GM23338 (cell line): Measurements from ENCODE around the gene LARP1B. TPM values are rescaled to one million over a fixed set of nuclear protein-coding genes. Genes with fewer than 3 reads are reported as not detected.

Source experiments
- ATAC-seq: fragments of 200-7000 bp; cut with Tn5 transposase; 3 replicates; pipeline ENCODE4 v1.9.1; 2020
- DNase-seq: peaks from one replicate; pipeline ENCODE4 v3.0.0-alpha.2; 2015; ENCODE audit warnings: low spot score
- H2AFZ ChIP-seq: fragments of 200-600 bp; sonication (generic); 2 replicates; pipeline ENCODE4 v1.8.0; 2016; ENCODE audit warnings: antibody characterized with exemption, mild to moderate bottlenecking, moderate library complexity
- H3F3A ChIP-seq: fragments of 200-600 bp; sonication (generic); replicated peaks from 2 replicates; pipeline ENCODE4 v1.8.0; 2017; ENCODE audit warnings: antibody characterized with exemption, mixed run types, low read depth
- H3K27ac ChIP-seq: fragments of 200-600 bp; sonication (generic); 2 replicates; pipeline ENCODE4 v1.6.1; 2016; ENCODE audit warnings: low read depth
- H3K27me3 ChIP-seq: fragments of 200-600 bp; sonication (generic); 2 replicates; pipeline ENCODE4 v1.8.0; 2016; ENCODE audit warnings: mild to moderate bottlenecking, mixed run types, moderate library complexity; ENCODE audit not compliant: insufficient read depth
- H3K36me3 ChIP-seq: fragments of 200-600 bp; sonication (generic); 2 replicates; pipeline ENCODE4 v1.8.0; 2016; ENCODE audit warnings: mild to moderate bottlenecking; ENCODE audit not compliant: insufficient read depth
- H3K4me1 ChIP-seq: fragments of 200-600 bp; sonication (generic); 2 replicates; pipeline ENCODE4 v1.8.0; 2016; ENCODE audit warnings: mild to moderate bottlenecking, moderate library complexity; ENCODE audit not compliant: insufficient read depth
- H3K4me2 ChIP-seq: fragments of 200-600 bp; sonication (generic); 2 replicates; pipeline ENCODE4 v1.7.1; 2017; ENCODE audit warnings: mixed run types
- H3K4me3 ChIP-seq: fragments of 200-600 bp; sonication (generic); 2 replicates; pipeline ENCODE4 v1.6.1; 2016; ENCODE audit warnings: mixed run types
- H3K79me2 ChIP-seq: fragments of 200-600 bp; sonication (generic); replicated peaks from 2 replicates; pipeline ENCODE4 v1.8.0; 2017; ENCODE audit warnings: mild to moderate bottlenecking; ENCODE audit not compliant: insufficient read depth
- H3K9me2 ChIP-seq: fragments of 200-600 bp; sonication (generic); 2 replicates; pipeline ENCODE4 v1.8.0; 2017; ENCODE audit not compliant: insufficient read depth
- H4K20me1 ChIP-seq: fragments of 200-600 bp; sonication (generic); replicated peaks from 2 replicates; pipeline ENCODE4 v1.8.0; 2017; ENCODE audit warnings: mild to moderate bottlenecking; ENCODE audit not compliant: insufficient read depth
- H3K27ac Mint-ChIP-seq: 2 replicates; pipeline ENCODE4 v1.8.0; 2020; ENCODE audit warnings: inconsistent platforms, mild to moderate bottlenecking, moderate library complexity, mixed read lengths
- H3K27me3 Mint-ChIP-seq: 3 replicates; pipeline ENCODE4 v1.8.0; 2022; ENCODE audit warnings: low read depth, mild to moderate bottlenecking, moderate library complexity, mixed read lengths, inconsistent platforms; ENCODE audit not compliant: insufficient read depth, poor library complexity
- H3K36me3 Mint-ChIP-seq: 3 replicates; pipeline ENCODE4 v1.8.0; 2021; ENCODE audit warnings: low read depth, mild to moderate bottlenecking, inconsistent platforms, moderate library complexity, mixed read lengths
- H3K4me1 Mint-ChIP-seq: 3 replicates; pipeline ENCODE4 v1.8.0; 2020; ENCODE audit warnings: mild to moderate bottlenecking, inconsistent platforms, mixed read lengths
- H3K4me3 Mint-ChIP-seq: 3 replicates; pipeline ENCODE4 v1.8.0; 2021; ENCODE audit warnings: moderate library complexity, mild to moderate bottlenecking, inconsistent platforms, mixed read lengths
- H3K9me3 Mint-ChIP-seq: 3 replicates; pipeline ENCODE4 v1.8.0; 2020; ENCODE audit warnings: moderate library complexity, mild to moderate bottlenecking, inconsistent platforms, mixed read lengths
- CREB1 ChIP-seq: fragments of 250-450 bp; sonication (Bioruptor Pico); IDR thresholded peaks from 2 replicates; pipeline ENCODE4 v1.5.0; 2020; ENCODE audit warnings: low read depth, mild to moderate bottlenecking, moderate library complexity
- EZH2 ChIP-seq: fragments of 200-600 bp; sonication (generic); IDR thresholded peaks from one replicate; pipeline ENCODE4 v1.8.0; 2017; ENCODE audit warnings: antibody characterized with exemption, mild to moderate bottlenecking, low read depth; ENCODE audit not compliant: unreplicated experiment
- EZH2phosphoT487 ChIP-seq: fragments of 200-600 bp; sonication (generic); IDR thresholded peaks from one replicate; pipeline ENCODE4 v1.8.1; 2018; ENCODE audit warnings: antibody characterized with exemption; ENCODE audit not compliant: unreplicated experiment
- JUNB ChIP-seq: IDR thresholded peaks from one replicate; pipeline ENCODE4 v1.6.1; 2016; ENCODE audit warnings: antibody characterized with exemption; ENCODE audit not compliant: unreplicated experiment
- NANOG ChIP-seq: IDR thresholded peaks from 2 replicates; pipeline ENCODE4 v1.6.1; 2016; ENCODE audit warnings: antibody characterized with exemption, borderline replicate concordance
- POLR2AphosphoS5 ChIP-seq: IDR thresholded peaks from 2 replicates; pipeline ENCODE4 v1.6.1; 2016; ENCODE audit warnings: antibody characterized with exemption, low read depth
- STAT1 ChIP-seq: IDR thresholded peaks from one replicate; pipeline ENCODE4 v1.6.1; 2016; ENCODE audit warnings: antibody characterized with exemption; ENCODE audit not compliant: unreplicated experiment
- ZNF114 ChIP-seq: fragments of 250-450 bp; sonication (Bioruptor Pico); IDR thresholded peaks from 2 replicates; pipeline ENCODE4 v1.5.0; 2020; ENCODE audit warnings: mild to moderate bottlenecking, moderate library complexity
- ZNF331 ChIP-seq: fragments of 250-450 bp; sonication (Bioruptor Pico); IDR thresholded peaks from 2 replicates; pipeline ENCODE4 v1.5.0; 2020; ENCODE audit warnings: low read depth, mild to moderate bottlenecking, moderate library complexity
- polyA plus RNA-seq: library from polyadenylated mRNA; unstranded; fragments of >200 nt; fragmentation: Nextera tagmentation; extraction: Ambion mirVana; gene quantifications from 2 replicates; pipeline ENCODE4 v1.2.1, GENCODE V29; 2016
- total RNA-seq: library from RNA; depleted of rRNA; stranded (reverse); fragments of >200 nt; shearing (Covaris generic); gene quantifications from 2 replicates; pipeline ENCODE4 v1.2.3, GENCODE V29; 2014
- TF ChIP-seq, protein P1 (sequence below), 2 experiments: fragments of 200-600 bp in 1 of 2; sonication (generic) in 1 of 2; conservative IDR thresholded peaks; 2 replicates each; pipeline versions ENCODE4 v1.5.1 to v1.6.1; 2016 to 2017; ENCODE audit warnings: antibody characterized with exemption in 2 of 2, low read depth in 2 of 2, mild to moderate bottlenecking in 2 of 2, moderate library complexity in 1 of 2
- TF ChIP-seq, protein P2 (sequence below): IDR thresholded peaks from 2 replicates; pipeline ENCODE4 v1.6.1; 2016; ENCODE audit warnings: antibody characterized with exemption
- TF ChIP-seq, protein P3 (sequence below): fragments of 250-450 bp; sonication (Bioruptor Pico); IDR thresholded peaks from 2 replicates; pipeline ENCODE4 v1.5.0; 2020; ENCODE audit warnings: mild to moderate bottlenecking, moderate library complexity
- TF ChIP-seq, protein P4 (sequence below): IDR thresholded peaks from one replicate; pipeline ENCODE4 v1.6.1; 2018; ENCODE audit warnings: antibody characterized with exemption; ENCODE audit not compliant: unreplicated experiment

LARP1B gene
- total and polyA plus RNA-seq, 2 experiments from 2014 or later, result 42.5 to 45.4 TPM

DNA sequence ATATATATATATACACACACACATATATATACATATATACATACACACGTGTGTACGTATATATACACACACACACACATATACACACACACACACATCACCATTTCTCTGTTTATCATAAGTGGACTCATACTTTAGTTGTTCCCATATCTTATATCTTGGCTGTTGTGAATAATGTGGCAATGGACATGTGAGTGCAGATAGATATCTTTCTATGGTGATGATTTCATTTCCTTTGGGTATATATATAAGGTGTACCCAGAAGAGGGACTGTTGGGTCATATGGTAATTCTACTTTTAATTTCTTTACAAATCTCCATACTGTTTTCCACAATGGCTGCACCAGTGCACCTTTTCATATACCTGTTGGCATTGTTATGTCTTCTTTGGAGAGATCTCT is 105.9 kb downstream of the LARP1B start:
- TF ChIP-seq STAT1 (no peak), JUNB (no peak), NANOG (no peak), EZH2phosphoT487 (no peak), CREB1 (CRISPR knock-in tag) (no peak), ZNF331 (no peak), EZH2 (no peak), ZNF114 (CRISPR knock-in tag) (no peak), POLR2AphosphoS5 (no peak)
- TF ChIP-seq, protein P1, sequence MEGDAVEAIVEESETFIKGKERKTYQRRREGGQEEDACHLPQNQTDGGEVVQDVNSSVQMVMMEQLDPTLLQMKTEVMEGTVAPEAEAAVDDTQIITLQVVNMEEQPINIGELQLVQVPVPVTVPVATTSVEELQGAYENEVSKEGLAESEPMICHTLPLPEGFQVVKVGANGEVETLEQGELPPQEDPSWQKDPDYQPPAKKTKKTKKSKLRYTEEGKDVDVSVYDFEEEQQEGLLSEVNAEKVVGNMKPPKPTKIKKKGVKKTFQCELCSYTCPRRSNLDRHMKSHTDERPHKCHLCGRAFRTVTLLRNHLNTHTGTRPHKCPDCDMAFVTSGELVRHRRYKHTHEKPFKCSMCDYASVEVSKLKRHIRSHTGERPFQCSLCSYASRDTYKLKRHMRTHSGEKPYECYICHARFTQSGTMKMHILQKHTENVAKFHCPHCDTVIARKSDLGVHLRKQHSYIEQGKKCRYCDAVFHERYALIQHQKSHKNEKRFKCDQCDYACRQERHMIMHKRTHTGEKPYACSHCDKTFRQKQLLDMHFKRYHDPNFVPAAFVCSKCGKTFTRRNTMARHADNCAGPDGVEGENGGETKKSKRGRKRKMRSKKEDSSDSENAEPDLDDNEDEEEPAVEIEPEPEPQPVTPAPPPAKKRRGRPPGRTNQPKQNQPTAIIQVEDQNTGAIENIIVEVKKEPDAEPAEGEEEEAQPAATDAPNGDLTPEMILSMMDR (conservative IDR thresholded peaks at IDR 0.05; ENCODE audit: low read depth in 2 of 2), result no peak
- TF ChIP-seq, protein P2, sequence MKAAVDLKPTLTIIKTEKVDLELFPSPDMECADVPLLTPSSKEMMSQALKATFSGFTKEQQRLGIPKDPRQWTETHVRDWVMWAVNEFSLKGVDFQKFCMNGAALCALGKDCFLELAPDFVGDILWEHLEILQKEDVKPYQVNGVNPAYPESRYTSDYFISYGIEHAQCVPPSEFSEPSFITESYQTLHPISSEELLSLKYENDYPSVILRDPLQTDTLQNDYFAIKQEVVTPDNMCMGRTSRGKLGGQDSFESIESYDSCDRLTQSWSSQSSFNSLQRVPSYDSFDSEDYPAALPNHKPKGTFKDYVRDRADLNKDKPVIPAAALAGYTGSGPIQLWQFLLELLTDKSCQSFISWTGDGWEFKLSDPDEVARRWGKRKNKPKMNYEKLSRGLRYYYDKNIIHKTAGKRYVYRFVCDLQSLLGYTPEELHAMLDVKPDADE, result no peak
- TF ChIP-seq, protein P3, sequence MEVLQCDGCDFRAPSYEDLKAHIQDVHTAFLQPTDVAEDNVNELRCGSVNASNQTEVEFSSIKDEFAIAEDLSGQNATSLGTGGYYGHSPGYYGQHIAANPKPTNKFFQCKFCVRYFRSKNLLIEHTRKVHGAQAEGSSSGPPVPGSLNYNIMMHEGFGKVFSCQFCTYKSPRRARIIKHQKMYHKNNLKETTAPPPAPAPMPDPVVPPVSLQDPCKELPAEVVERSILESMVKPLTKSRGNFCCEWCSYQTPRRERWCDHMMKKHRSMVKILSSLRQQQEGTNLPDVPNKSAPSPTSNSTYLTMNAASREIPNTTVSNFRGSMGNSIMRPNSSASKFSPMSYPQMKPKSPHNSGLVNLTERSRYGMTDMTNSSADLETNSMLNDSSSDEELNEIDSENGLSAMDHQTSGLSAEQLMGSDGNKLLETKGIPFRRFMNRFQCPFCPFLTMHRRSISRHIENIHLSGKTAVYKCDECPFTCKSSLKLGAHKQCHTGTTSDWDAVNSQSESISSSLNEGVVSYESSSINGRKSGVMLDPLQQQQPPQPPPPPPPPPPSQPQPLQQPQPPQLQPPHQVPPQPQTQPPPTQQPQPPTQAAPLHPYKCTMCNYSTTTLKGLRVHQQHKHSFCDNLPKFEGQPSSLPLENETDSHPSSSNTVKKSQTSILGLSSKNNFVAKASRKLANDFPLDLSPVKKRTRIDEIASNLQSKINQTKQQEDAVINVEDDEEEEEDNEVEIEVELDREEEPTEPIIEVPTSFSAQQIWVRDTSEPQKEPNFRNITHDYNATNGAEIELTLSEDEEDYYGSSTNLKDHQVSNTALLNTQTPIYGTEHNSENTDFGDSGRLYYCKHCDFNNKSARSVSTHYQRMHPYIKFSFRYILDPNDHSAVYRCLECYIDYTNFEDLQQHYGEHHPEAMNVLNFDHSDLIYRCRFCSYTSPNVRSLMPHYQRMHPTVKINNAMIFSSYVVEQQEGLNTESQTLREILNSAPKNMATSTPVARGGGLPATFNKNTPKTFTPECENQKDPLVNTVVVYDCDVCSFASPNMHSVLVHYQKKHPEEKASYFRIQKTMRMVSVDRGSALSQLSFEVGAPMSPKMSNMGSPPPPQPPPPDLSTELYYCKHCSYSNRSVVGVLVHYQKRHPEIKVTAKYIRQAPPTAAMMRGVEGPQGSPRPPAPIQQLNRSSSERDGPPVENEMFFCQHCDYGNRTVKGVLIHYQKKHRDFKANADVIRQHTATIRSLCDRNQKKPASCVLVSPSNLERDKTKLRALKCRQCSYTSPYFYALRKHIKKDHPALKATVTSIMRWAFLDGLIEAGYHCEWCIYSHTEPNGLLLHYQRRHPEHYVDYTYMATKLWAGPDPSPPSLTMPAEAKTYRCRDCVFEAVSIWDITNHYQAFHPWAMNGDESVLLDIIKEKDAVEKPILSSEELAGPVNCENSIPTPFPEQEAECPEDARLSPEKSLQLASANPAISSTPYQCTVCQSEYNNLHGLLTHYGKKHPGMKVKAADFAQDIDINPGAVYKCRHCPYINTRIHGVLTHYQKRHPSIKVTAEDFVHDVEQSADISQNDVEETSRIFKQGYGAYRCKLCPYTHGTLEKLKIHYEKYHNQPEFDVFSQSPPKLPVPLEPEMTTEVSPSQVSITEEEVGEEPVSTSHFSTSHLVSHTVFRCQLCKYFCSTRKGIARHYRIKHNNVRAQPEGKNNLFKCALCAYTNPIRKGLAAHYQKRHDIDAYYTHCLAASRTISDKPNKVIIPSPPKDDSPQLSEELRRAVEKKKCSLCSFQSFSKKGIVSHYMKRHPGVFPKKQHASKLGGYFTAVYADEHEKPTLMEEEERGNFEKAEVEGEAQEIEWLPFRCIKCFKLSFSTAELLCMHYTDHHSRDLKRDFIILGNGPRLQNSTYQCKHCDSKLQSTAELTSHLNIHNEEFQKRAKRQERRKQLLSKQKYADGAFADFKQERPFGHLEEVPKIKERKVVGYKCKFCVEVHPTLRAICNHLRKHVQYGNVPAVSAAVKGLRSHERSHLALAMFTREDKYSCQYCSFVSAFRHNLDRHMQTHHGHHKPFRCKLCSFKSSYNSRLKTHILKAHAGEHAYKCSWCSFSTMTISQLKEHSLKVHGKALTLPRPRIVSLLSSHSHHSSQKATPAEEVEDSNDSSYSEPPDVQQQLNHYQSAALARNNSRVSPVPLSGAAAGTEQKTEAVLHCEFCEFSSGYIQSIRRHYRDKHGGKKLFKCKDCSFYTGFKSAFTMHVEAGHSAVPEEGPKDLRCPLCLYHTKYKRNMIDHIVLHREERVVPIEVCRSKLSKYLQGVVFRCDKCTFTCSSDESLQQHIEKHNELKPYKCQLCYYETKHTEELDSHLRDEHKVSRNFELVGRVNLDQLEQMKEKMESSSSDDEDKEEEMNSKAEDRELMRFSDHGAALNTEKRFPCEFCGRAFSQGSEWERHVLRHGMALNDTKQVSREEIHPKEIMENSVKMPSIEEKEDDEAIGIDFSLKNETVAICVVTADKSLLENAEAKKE (CRISPR knock-in tag), result no peak
- TF ChIP-seq, protein P4, sequence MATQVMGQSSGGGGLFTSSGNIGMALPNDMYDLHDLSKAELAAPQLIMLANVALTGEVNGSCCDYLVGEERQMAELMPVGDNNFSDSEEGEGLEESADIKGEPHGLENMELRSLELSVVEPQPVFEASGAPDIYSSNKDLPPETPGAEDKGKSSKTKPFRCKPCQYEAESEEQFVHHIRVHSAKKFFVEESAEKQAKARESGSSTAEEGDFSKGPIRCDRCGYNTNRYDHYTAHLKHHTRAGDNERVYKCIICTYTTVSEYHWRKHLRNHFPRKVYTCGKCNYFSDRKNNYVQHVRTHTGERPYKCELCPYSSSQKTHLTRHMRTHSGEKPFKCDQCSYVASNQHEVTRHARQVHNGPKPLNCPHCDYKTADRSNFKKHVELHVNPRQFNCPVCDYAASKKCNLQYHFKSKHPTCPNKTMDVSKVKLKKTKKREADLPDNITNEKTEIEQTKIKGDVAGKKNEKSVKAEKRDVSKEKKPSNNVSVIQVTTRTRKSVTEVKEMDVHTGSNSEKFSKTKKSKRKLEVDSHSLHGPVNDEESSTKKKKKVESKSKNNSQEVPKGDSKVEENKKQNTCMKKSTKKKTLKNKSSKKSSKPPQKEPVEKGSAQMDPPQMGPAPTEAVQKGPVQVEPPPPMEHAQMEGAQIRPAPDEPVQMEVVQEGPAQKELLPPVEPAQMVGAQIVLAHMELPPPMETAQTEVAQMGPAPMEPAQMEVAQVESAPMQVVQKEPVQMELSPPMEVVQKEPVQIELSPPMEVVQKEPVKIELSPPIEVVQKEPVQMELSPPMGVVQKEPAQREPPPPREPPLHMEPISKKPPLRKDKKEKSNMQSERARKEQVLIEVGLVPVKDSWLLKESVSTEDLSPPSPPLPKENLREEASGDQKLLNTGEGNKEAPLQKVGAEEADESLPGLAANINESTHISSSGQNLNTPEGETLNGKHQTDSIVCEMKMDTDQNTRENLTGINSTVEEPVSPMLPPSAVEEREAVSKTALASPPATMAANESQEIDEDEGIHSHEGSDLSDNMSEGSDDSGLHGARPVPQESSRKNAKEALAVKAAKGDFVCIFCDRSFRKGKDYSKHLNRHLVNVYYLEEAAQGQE, result no peak
- no peaks in the 10 kb centered on the region for H3K27me3 Mint-ChIP-seq
- Histone ChIP-seq H3K4me1 (0 out of 2 replicates have a peak, but pooled peaks cover 2% of the 10 kb centered on the region), H3F3A (no peaks in the 10 kb centered on the region), H3K27ac (no peak overlapping the region), H4K20me1 (no peaks in the 10 kb centered on the region), H3K79me2 (no peaks in the 10 kb centered on the region), H2AFZ (no peak overlapping the region), H3K4me3 (no peak overlapping the region), H3K27me3 (no peaks in the 10 kb centered on the region), H3K36me3 (no peaks in the 10 kb centered on the region), H3K9me2 (no peaks in the 10 kb centered on the region), H3K4me2 (no peak overlapping the region)
- H3K36me3 Mint-ChIP-seq, result no peaks in the 10 kb centered on the region
- no peak overlapping the region for H3K4me3 Mint-ChIP-seq
- ATAC-seq (no peak), DNase-seq (no peak)
- peaks cover 18% of the 10 kb centered on the region for H3K4me1 Mint-ChIP-seq
- no peak overlapping the region for H3K27ac Mint-ChIP-seq
- H3K9me3 Mint-ChIP-seq, result no peaks in the 10 kb centered on the region
